Measurements from ENCODE around the gene CACNA2D3. TPM values are rescaled to one million over a fixed set of nuclear protein-coding genes. Genes with fewer than 3 reads are reported as not detected.

Gene CACNA2D3
- total RNA-seq (2014; rRNA removed; shearing (Covaris generic)) = under 0.01 and 0.43 TPM in 2 replicates
- 0.30 and 0.39 TPM in 2 replicates for polyA plus RNA-seq (2016; fragmentation: Nextera tagmentation; extraction: Ambion mirVana)

- no peaks in the 10 kb centered on the region for H3K79me2 ChIP-seq (ENCODE audit: insufficient read depth)
- H3K4me1 ChIP-seq (ENCODE audit: insufficient read depth) = no peaks in the 10 kb centered on the region
- in situ Hi-C loops (cut with MboI) = no loop called here
- H3K9me2 ChIP-seq (ENCODE audit: insufficient read depth) = no peaks in the 10 kb centered on the region
- H3K9ac ChIP-seq = no peak within 1 kb of the TSS
- no peaks in the 10 kb centered on the region for H3K9me3 ChIP-seq (ENCODE audit: low read depth)
- TF ChIP-seq EZH2 (IDR thresholded peaks at IDR 0.05; ENCODE audit: insufficient read depth, poor library complexity, severe bottlenecking) (no peak), EZH2phosphoT487 (IDR thresholded peaks at IDR 0.05; ENCODE audit: insufficient read depth, low read depth) (no peak)
- H3K27me3 ChIP-seq (replicated peaks; ENCODE audit: insufficient read depth) = peaks cover 47% of the 10 kb centered on the region
- H3K27ac ChIP-seq = no peak within 1 kb of the TSS
- no peaks in the 10 kb centered on the region for H3F3A ChIP-seq (ENCODE audit: insufficient read depth)
- DNase-seq = peak; percentile 41
- no peaks in the 10 kb centered on the region for H3K36me3 ChIP-seq (ENCODE audit: low read depth)
- H2AFZ ChIP-seq = peak within 1 kb of the TSS; percentile 20
- 2 to 3% methylated on average over 44 to 91 of the region's 100 CpGs for WGBS, 2 experiments (ENCODE audit: low coverage in 1 of 2, low lambda C conversion rate in 2 of 2, missing lambda C conversion rate in 2 of 2)
- peak within 1 kb of the TSS; percentile 59 for H3K4me3 ChIP-seq
- no peaks in the 10 kb centered on the region for H4K20me1 ChIP-seq (ENCODE audit: insufficient read depth)
- H3K4me2 ChIP-seq (ENCODE audit: unreplicated experiment) = peak within 1 kb of the TSS; percentile 32
These were observed at the start of gene CACNA2D3 for GRCh38 chr3:54122324-54123002. CACNA2D3 (plus strand) TSS chr3:54122552.

- WGBS, 2 experiments (ENCODE audit: low coverage in 1 of 2, low lambda C conversion rate in 2 of 2, missing lambda C conversion rate in 2 of 2) = 53 to 66% methylated on average over 4 of the region's 4 CpGs
These were observed 49.0 kb upstream of the CACNA2D3 start for GRCh38 chr3:54073386-54073785.

GRCh38 chr3:54079314-54079713 lies 43.0 kb upstream of the CACNA2D3 start:
- no peaks in the 10 kb centered on the region for H3K9me2 ChIP-seq (ENCODE audit: insufficient read depth)
- in situ Hi-C loops (cut with MboI) = no loop called here
- no peak overlapping the region for H3K27ac ChIP-seq
- H3K36me3 ChIP-seq (ENCODE audit: low read depth) = no peaks in the 10 kb centered on the region
- H3K4me3 ChIP-seq = no peak overlapping the region
- no peaks in the 10 kb centered on the region for H3K4me1 ChIP-seq (ENCODE audit: insufficient read depth)
- no peak overlapping the region for H2AFZ ChIP-seq
- H3K9ac ChIP-seq = no peak overlapping the region
- H3K4me2 ChIP-seq (ENCODE audit: unreplicated experiment) = no peak overlapping the region
- no peaks in the 10 kb centered on the region for H3K9me3 ChIP-seq (ENCODE audit: low read depth)
- TF ChIP-seq EZH2phosphoT487 (IDR thresholded peaks at IDR 0.05; ENCODE audit: insufficient read depth, low read depth) (no peak), EZH2 (IDR thresholded peaks at IDR 0.05; ENCODE audit: insufficient read depth, poor library complexity, severe bottlenecking) (no peak)
- H3F3A ChIP-seq (ENCODE audit: insufficient read depth) = no peaks in the 10 kb centered on the region
- no peaks in the 10 kb centered on the region for H4K20me1 ChIP-seq (ENCODE audit: insufficient read depth)
- H3K79me2 ChIP-seq (ENCODE audit: insufficient read depth) = no peaks in the 10 kb centered on the region
- H3K27me3 ChIP-seq (replicated peaks; ENCODE audit: insufficient read depth) = no peaks in the 10 kb centered on the region
- DNase-seq = no peak
- 35% methylated on average over 4 of the region's 4 CpGs for WGBS, 2 experiments (ENCODE audit: low coverage in 1 of 2, low lambda C conversion rate in 2 of 2, missing lambda C conversion rate in 2 of 2)

More at GRCh38 chr3:54073386-54073785, 49.0 kb upstream of the CACNA2D3 start:
- DNase-seq = no peak
- no peaks in the 10 kb centered on the region for H3K9me3 ChIP-seq (ENCODE audit: low read depth)
- H3K27ac ChIP-seq = no peak overlapping the region
- in situ Hi-C loops (cut with MboI) = no loop called here
- H3K9me2 ChIP-seq (ENCODE audit: insufficient read depth) = no peaks in the 10 kb centered on the region
- H3K4me2 ChIP-seq (ENCODE audit: unreplicated experiment) = no peak overlapping the region
- H3K4me3 ChIP-seq = no peak overlapping the region
- no peaks in the 10 kb centered on the region for H3K27me3 ChIP-seq (replicated peaks; ENCODE audit: insufficient read depth)
- H4K20me1 ChIP-seq (ENCODE audit: insufficient read depth) = no peaks in the 10 kb centered on the region
- H2AFZ ChIP-seq = no peak overlapping the region
- no peaks in the 10 kb centered on the region for H3F3A ChIP-seq (ENCODE audit: insufficient read depth)
- H3K36me3 ChIP-seq (ENCODE audit: low read depth) = no peaks in the 10 kb centered on the region
- TF ChIP-seq EZH2 (IDR thresholded peaks at IDR 0.05; ENCODE audit: insufficient read depth, poor library complexity, severe bottlenecking) (no peak), EZH2phosphoT487 (IDR thresholded peaks at IDR 0.05; ENCODE audit: insufficient read depth, low read depth) (no peak)
- no peaks in the 10 kb centered on the region for H3K4me1 ChIP-seq (ENCODE audit: insufficient read depth)
- no peaks in the 10 kb centered on the region for H3K79me2 ChIP-seq (ENCODE audit: insufficient read depth)
- no peak overlapping the region for H3K9ac ChIP-seq

GRCh38 chr3:54079730-54080325 lies 42.5 kb upstream of the CACNA2D3 start:
- H3K4me3 ChIP-seq = no peak overlapping the region
- no peaks in the 10 kb centered on the region for H4K20me1 ChIP-seq (ENCODE audit: insufficient read depth)
- 35 to 42% methylated on average over 9 of the region's 9 CpGs for WGBS, 2 experiments (ENCODE audit: low coverage in 1 of 2, low lambda C conversion rate in 2 of 2, missing lambda C conversion rate in 2 of 2)
- no peak for DNase-seq
- no peak overlapping the region for H3K4me2 ChIP-seq (ENCODE audit: unreplicated experiment)
- no peaks in the 10 kb centered on the region for H3K4me1 ChIP-seq (ENCODE audit: insufficient read depth)
- H3K9me2 ChIP-seq (ENCODE audit: insufficient read depth) = no peaks in the 10 kb centered on the region
- no peaks in the 10 kb centered on the region for H3K79me2 ChIP-seq (ENCODE audit: insufficient read depth)
- H2AFZ ChIP-seq = no peak overlapping the region
- H3K27ac ChIP-seq = no peak overlapping the region
- TF ChIP-seq EZH2phosphoT487 (IDR thresholded peaks at IDR 0.05; ENCODE audit: insufficient read depth, low read depth) (no peak), EZH2 (IDR thresholded peaks at IDR 0.05; ENCODE audit: insufficient read depth, poor library complexity, severe bottlenecking) (no peak)
- no peaks in the 10 kb centered on the region for H3K27me3 ChIP-seq (replicated peaks; ENCODE audit: insufficient read depth)
- in situ Hi-C loops (cut with MboI) = no loop called here
- H3F3A ChIP-seq (ENCODE audit: insufficient read depth) = no peaks in the 10 kb centered on the region
- no peak overlapping the region for H3K9ac ChIP-seq
- H3K36me3 ChIP-seq (ENCODE audit: low read depth) = no peaks in the 10 kb centered on the region
- no peaks in the 10 kb centered on the region for H3K9me3 ChIP-seq (ENCODE audit: low read depth)
